Thoracic aorta (tissue), 2 donors: ENCODE measurements around the gene SIK1. TPM values are rescaled to one million over a fixed set of nuclear protein-coding genes. Genes with fewer than 3 reads are reported as not detected.
"Not testable (repeated sequence)": the region's sequence is repeated elsewhere in the genome, so short reads cannot be mapped to it uniquely, and the experiment has no call there.

Source experiments
- ATAC-seq: fragments of 150-250 bp; one replicate; pipeline ENCODE4 v1.8.0; 2017; ENCODE audit warnings: low read depth; ENCODE audit not compliant: insufficient number of reproducible peaks, low FRiP score
- DNase-seq: peaks from one replicate; pipeline ENCODE4 v3.0.0-alpha.2; 2020; ENCODE audit warnings: low spot score
- H3K27ac ChIP-seq, 2 donors: fragments of 200-600 bp; sonication (generic); 1 replicate in 1 of 2; 2 replicates in 1 of 2; pipeline ENCODE4 v1.5.1; 2016; ENCODE audit warnings: mild to moderate bottlenecking in 2 of 2, moderate library complexity in 2 of 2
- H3K27me3 ChIP-seq: fragments of 200-600 bp; sonication (generic); replicated peaks from 2 replicates; pipeline ENCODE4 v1.6.0; 2016; ENCODE audit warnings: mild to moderate bottlenecking; ENCODE audit not compliant: insufficient read depth
- H3K36me3 ChIP-seq: fragments of 200-600 bp; sonication (generic); one replicate; pipeline ENCODE4 v1.5.1; 2016
- H3K4me1 ChIP-seq, 2 donors: fragments of 200-600 bp; sonication (generic); 1 replicate in 1 of 2; 2 replicates in 1 of 2; pipeline versions ENCODE4 v1.5.1 to v1.6.0; 2016; ENCODE audit warnings: low read depth in 2 of 2, mild to moderate bottlenecking in 1 of 2; ENCODE audit not compliant: control insufficient read depth in 1 of 2
- H3K4me3 ChIP-seq: fragments of 200-600 bp; sonication (generic); 2 replicates; pipeline ENCODE4 v1.5.1; 2016; ENCODE audit warnings: mild to moderate bottlenecking
- H3K9me3 ChIP-seq: fragments of 200-600 bp; sonication (generic); 2 replicates; pipeline ENCODE4 v1.5.1; 2016
- total RNA-seq, 2 donors: library from RNA; depleted of rRNA; stranded (reverse); fragments of >200 nt; gene quantifications; one replicate each; pipeline versions ENCODE4 v1.1.0 to v1.2.3, GENCODE V29; 2016

The SIK1 gene
- total RNA-seq, 2 donors from 2014 or later: 1.8 to 6.3 TPM

DNA sequence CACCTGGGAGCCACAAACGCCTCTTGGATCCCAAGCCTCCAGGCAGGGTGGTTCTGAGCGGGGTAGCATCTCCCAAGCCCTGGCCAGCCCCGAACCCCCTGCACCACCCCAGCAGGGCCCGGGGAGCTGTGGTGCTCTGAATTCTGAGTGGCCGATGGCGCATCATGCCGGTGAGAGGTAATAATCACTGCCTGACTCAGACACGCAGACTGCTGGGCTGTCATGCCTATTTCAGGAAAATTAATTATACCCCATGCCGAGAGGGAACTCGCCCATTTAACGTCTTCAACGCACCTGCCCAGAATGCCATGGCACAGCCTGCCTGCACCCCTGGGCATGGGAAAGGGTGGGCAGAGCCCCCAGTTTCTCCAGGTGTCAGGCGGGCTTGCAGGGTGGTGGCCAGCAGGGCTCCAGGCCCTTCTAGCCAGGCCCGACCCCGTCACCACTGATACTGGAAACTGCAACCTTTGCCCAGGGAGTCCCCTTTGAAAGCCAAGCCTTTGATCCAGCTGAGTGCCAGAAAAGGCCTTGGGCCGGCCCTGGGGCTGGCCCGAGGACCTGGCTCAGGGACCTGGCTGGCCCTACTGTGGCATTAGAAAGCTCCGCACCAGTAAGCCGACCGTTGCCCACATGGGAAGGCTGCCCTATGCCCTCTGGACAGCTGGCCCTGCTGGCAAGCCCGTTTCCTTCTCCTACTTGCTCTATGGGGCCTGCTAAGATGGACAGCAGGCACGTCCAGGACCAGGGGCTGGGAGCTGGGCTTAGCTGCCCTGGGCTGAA, 23.1 kb downstream of the SIK1 start:
- not testable (repeated sequence) for H3K4me1 ChIP-seq, H3K27me3 ChIP-seq, DNase-seq, H3K4me3 ChIP-seq, H3K9me3 ChIP-seq, H3K36me3 ChIP-seq, ATAC-seq, H3K27ac ChIP-seq

GRCh38 chr21:43401125-43401524, 25.8 kb downstream of the SIK1 start:
- H3K4me3 ChIP-seq, H3K27me3 ChIP-seq, H3K9me3 ChIP-seq, H3K4me1 ChIP-seq, ATAC-seq, H3K36me3 ChIP-seq, H3K27ac ChIP-seq, DNase-seq: not testable (repeated sequence)

- not testable (repeated sequence) for H3K27me3 ChIP-seq, H3K4me1 ChIP-seq, H3K27ac ChIP-seq, ATAC-seq, DNase-seq, H3K9me3 ChIP-seq, H3K36me3 ChIP-seq, H3K4me3 ChIP-seq
Observed at GRCh38 chr21:43399595-43400015, 27.3 kb downstream of the SIK1 start.

DNA sequence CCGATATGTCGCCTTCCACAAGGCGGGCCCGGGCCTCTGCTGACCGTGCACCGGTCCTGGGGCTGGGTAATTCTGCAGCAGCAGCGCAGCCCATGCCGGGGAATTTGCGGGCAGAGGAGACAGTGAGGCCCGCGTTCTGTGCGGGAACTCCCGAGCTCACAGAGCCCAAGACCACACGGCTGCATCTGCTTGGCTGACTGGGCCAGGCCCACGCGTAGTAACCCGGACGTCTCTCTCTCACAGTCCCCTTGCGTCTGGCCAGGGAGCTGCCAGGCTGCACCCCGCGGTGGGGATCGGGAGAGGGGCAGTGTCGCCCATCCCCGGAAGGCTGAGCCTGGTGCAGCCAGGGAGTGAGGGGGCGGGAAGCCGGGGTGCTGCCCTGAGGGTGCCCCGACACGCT, 27.8 kb downstream of the SIK1 start:
- H3K4me1 ChIP-seq, H3K36me3 ChIP-seq, DNase-seq, ATAC-seq, H3K27me3 ChIP-seq, H3K27ac ChIP-seq, H3K4me3 ChIP-seq, H3K9me3 ChIP-seq: not testable (repeated sequence)

DNA sequence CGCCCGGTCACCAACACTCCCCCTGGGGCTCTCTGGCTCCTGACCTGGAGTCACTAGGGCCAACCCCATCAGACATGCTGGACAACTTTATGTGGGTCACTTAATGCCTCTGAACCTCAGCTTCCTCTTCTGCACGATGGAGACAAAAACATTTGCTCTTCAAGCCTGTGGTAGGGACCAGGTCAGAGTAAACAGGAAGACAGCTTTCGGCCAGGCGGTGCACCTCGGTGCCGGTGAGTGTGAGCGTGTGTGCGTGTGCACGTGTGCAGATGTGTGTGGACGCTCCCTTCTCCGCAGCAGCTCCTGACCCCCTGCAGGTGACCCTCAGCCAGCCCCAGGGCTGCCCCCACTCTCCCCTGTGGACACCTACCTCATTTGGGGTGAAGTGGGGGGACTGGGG, 28.4 kb downstream of the SIK1 start:
- not testable (repeated sequence) for H3K4me3 ChIP-seq, ATAC-seq, H3K36me3 ChIP-seq, H3K4me1 ChIP-seq, DNase-seq, H3K27me3 ChIP-seq, H3K9me3 ChIP-seq, H3K27ac ChIP-seq

- not testable (repeated sequence) for H3K27ac ChIP-seq, DNase-seq
Observed at GRCh38 chr21:43398000-43398399, 28.9 kb downstream of the SIK1 start.

DNA sequence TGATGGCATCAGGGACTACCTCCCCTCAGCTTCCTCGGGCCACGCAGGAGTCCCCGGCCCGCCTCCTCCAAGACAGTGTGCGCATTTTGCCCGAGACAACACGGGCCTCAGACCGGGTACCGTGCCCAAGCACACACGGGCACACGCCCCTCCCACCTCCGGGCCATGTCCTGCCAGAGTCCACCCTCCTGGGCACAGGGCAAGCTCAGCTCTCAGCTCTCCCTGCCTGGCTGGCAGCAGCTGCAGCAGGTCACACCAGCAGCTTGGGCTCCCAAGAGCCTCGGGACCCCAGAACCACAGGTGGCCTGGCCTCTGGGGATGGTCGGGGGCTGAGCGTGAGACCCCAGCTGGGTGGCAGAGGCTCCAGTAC, 29.5 kb downstream of the SIK1 start:
- ATAC-seq, H3K27me3 ChIP-seq, H3K27ac ChIP-seq, H3K36me3 ChIP-seq, H3K4me3 ChIP-seq, DNase-seq, H3K4me1 ChIP-seq, H3K9me3 ChIP-seq: not testable (repeated sequence)

More at GRCh38 chr21:43398000-43398399, 28.9 kb downstream of the SIK1 start:
- H3K36me3 ChIP-seq, H3K4me1 ChIP-seq, H3K27me3 ChIP-seq, ATAC-seq, H3K4me3 ChIP-seq, H3K9me3 ChIP-seq: not testable (repeated sequence)

DNA sequence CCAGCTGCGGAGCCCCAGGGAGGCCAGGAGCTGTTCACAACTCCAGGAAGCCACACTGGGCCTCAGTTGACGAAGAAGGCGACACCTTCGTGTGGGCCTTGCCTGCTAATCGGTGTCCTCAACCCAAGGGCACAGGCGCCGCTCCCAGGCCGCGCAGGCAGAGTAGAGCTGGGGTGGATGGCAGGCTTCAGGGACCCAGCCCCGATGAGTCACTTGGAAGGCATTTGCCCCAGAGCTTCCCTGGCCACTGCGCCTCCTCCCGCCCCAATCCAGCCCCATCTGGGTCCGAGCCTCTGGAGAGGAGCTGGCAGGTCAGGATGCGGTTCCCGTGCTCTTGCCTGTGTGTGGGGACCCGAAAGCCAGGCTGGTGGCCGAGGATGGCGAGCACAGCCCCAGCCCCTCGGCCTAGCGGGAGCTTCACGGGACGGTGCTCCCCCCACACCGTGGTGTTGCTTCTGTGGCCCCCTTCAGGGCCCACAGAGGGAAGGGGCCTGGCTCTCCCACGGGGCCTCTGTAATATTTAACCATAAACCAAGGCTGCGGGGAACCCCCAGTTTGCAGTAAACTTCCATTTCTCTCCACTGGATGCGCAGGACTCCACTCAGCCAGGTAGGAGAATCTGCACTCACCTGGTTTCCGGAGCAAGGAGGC, 30.0 kb downstream of the SIK1 start:
- not testable (repeated sequence) for H3K4me3 ChIP-seq, ATAC-seq, H3K4me1 ChIP-seq, H3K27me3 ChIP-seq, DNase-seq, H3K36me3 ChIP-seq, H3K27ac ChIP-seq, H3K9me3 ChIP-seq

GRCh38 chr21:43383351-43383750, 43.6 kb downstream of the SIK1 start:
- H3K36me3 ChIP-seq, DNase-seq, H3K9me3 ChIP-seq, H3K4me3 ChIP-seq, H3K4me1 ChIP-seq, ATAC-seq, H3K27me3 ChIP-seq, H3K27ac ChIP-seq: not testable (repeated sequence)

DNA sequence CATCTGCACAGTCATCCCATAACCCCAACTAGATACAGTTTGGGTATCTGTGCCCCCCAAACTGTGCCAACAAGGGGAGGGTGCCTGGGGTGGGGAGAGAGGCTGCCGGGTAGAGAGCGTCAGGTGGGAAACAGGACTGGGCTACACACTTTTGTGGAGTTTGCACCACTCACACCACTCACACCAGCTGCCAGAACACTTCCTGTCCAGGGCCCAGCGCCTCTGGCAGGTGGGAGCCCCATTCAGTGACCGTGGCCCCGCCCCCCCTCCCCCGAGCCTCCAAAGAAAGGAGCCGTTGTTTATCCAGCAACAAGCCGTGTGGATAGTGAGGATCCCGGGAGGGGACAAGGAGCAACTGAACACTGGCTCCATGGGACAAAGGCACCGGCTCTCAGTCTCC, 44.0 kb downstream of the SIK1 start:
- not testable (repeated sequence) for H3K36me3 ChIP-seq, H3K4me1 ChIP-seq, H3K27ac ChIP-seq, H3K4me3 ChIP-seq, H3K27me3 ChIP-seq, DNase-seq, H3K9me3 ChIP-seq, ATAC-seq

GRCh38 chr21:43380852-43381533, 45.9 kb downstream of the SIK1 start:
- not testable (repeated sequence) for H3K9me3 ChIP-seq, H3K27me3 ChIP-seq, H3K27ac ChIP-seq, H3K4me3 ChIP-seq, H3K4me1 ChIP-seq, DNase-seq, H3K36me3 ChIP-seq, ATAC-seq

DNA sequence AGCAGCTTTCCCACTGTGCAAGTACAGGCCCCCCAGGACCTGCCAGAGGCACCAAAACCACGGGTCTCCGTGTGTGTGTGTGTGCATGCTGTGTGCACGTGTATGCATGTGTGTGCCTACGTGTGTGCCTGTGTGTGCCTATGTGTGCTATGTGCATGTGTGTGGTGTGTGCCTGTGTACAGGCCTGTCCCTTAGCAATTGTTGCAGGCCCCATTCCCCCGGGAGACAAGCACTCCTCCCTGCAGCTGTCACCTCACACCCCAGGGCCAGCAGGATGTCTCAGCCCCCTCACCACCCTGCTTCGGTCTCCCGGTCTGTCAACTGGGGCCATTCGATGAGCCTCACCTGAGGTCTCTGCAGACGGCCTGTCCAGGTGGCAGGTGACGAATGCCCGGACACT, 46.6 kb downstream of the SIK1 start:
- DNase-seq, H3K4me1 ChIP-seq, H3K9me3 ChIP-seq, H3K27me3 ChIP-seq, H3K36me3 ChIP-seq, H3K4me3 ChIP-seq, ATAC-seq, H3K27ac ChIP-seq: not testable (repeated sequence)
